Measurements from ENCODE around the gene ABI1. TPM values are rescaled to one million over a fixed set of nuclear protein-coding genes. Genes with fewer than 3 reads are reported as not detected.

Gene ABI1
- total RNA-seq, 3 donors from 2014 or later: 50.5 to 75.7 (median 56.6) TPM

DNA sequence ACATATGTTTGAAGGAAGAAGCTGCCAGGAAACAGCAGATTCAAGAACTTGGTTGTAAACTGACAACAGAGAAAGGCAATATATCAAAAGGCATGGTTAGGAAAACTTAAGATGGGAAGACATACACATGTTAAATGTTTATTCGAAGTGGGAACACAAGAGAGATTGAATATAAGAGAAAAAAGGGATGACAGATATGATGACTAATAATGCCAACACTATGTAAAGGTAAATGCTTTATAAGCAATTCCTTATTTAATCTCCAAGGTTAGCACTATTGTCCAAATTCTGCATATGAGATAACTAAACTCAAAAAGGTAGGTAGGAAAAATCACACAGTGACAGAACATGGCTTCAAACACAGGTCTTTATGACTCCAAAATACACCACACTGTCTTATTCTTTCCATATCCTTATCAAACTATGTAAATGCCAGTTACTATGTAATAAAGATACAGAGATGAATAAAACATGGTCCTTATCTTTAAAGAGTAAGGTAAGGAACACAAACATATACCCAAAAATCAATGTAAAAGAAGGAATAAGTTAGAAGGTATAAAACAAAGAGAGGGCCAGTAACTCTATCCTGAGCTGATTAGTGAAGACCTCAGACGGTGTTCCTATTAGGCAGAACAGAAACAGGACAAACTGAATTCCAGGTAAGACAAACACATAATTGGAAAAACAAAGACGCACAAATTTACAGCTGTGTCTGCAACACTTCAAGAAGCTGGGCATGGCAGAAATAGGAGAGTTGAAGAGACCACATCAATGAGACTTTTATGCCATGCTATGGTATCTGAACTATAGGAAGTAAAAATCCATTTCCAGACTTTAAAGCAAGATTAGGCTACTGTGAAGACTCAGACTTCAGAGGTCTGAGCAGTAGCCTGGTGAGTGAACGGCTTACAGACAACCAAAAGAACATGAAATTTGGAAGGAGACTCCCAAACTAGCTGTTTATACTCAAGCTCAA lies 56.1 kb downstream of the ABI1 start:
- Histone ChIP-seq H3K27me3 (no peaks in the 10 kb centered on the region), H3K36me3 (no peaks in the 10 kb centered on the region), H3K27ac (no peak overlapping the region), H3K9me3 (no peaks in the 10 kb centered on the region), H3K4me3 (no peak overlapping the region), H3K4me1 (no peaks in the 10 kb centered on the region)
- TF ChIP-seq POLR2A (IDR thresholded peaks at IDR 0.05) (no peak), POLR2AphosphoS5 (IDR thresholded peaks at IDR 0.05) (no peak)
- TF ChIP-seq, protein P1, sequence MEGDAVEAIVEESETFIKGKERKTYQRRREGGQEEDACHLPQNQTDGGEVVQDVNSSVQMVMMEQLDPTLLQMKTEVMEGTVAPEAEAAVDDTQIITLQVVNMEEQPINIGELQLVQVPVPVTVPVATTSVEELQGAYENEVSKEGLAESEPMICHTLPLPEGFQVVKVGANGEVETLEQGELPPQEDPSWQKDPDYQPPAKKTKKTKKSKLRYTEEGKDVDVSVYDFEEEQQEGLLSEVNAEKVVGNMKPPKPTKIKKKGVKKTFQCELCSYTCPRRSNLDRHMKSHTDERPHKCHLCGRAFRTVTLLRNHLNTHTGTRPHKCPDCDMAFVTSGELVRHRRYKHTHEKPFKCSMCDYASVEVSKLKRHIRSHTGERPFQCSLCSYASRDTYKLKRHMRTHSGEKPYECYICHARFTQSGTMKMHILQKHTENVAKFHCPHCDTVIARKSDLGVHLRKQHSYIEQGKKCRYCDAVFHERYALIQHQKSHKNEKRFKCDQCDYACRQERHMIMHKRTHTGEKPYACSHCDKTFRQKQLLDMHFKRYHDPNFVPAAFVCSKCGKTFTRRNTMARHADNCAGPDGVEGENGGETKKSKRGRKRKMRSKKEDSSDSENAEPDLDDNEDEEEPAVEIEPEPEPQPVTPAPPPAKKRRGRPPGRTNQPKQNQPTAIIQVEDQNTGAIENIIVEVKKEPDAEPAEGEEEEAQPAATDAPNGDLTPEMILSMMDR (IDR thresholded peaks at IDR 0.05): no peak
- intact Hi-C loops (cut with DNase I; ENCODE audit: low total_unique reads): loop anchor here (5.0 kb wide), 1 partner anchor 247 kb away; no protein-coding TSS in a partner anchor
- no peak for DNase-seq (ENCODE audit: low spot score in 2 of 2)

DNA sequence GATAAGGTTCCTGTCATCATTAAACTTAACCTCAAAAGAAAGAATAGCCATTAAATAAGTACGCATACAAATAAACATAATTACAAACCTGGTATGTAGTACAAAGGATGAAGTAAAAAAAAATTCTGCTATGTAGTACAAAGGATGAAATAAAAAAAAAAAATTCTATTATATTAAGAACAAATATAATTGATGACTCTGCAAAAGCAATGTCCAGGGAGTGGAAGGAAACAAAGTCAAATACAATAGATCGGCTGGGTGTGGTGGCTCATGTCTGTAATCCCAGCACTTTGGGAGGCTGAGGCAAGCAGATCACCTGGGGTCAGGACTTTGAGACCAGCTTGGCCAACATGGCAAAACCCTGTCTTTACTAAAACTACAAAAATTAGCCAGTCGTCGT lies 56.9 kb downstream of the ABI1 start:
- TF ChIP-seq, protein P1 (IDR thresholded peaks at IDR 0.05): no peak
- TF ChIP-seq POLR2AphosphoS5 (IDR thresholded peaks at IDR 0.05): no peak
- TF ChIP-seq POLR2A (IDR thresholded peaks at IDR 0.05): no peak

DNA sequence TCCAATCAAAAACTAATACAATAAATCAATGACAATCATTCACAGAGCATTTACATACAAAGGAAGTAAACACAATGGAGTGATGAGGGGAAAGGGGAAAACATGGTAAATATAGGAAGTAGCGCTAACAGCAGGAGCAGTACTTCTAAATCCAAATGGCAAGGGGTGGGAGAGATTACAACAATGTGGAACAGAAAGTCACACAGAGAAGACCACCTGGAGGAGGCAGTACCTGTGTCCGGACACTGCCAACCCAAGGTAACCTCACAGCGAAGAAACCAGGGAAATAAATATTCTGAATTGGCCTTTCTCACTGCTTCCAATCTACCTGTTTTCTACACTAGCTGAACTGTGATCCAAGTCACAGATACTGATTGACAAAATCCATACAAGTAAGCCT lies 58.2 kb downstream of the ABI1 start:
- no peak for TF ChIP-seq POLR2A (IDR thresholded peaks at IDR 0.05)
- no peak for TF ChIP-seq POLR2AphosphoS5 (IDR thresholded peaks at IDR 0.05)
- TF ChIP-seq, protein P1 (IDR thresholded peaks at IDR 0.05): no peak
- H3K4me1 ChIP-seq: no peaks in the 10 kb centered on the region

More for the DNA sequence above, 56.9 kb downstream of the ABI1 start:
- Histone ChIP-seq H3K36me3 (no peaks in the 10 kb centered on the region), H3K4me3 (no peak overlapping the region), H3K27ac (no peak overlapping the region), H3K9me3 (no peaks in the 10 kb centered on the region), H3K4me1 (no peaks in the 10 kb centered on the region), H3K27me3 (no peaks in the 10 kb centered on the region)
- intact Hi-C loops (cut with DNase I; ENCODE audit: low total_unique reads): no loop called here
- no peak for DNase-seq (ENCODE audit: low spot score in 2 of 2)

DNA sequence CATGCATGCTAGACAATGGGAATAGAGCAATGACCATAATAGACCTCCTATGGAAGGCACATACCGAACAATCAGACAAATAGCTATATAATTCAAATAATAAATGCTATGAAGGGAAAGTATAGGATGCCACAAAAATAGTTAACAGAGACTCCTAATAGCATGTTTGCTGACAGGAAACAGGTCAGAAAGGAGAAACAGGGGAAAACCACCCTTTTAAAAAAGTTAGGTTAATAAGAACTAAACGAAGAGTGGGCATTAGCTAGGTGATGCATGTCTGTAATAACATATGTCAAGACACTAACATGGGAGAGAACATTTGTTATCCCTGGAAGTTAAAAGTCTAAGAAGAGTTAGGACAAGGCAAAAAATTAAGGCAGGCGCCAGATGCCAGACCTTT lies 58.9 kb downstream of the ABI1 start:
- H3K36me3 ChIP-seq: no peaks in the 10 kb centered on the region
- DNase-seq (ENCODE audit: low spot score in 2 of 2): no peak
- H3K4me1 ChIP-seq: no peaks in the 10 kb centered on the region
- no peaks in the 10 kb centered on the region for H3K27me3 ChIP-seq
- TF ChIP-seq POLR2A (IDR thresholded peaks at IDR 0.05) (no peak), POLR2AphosphoS5 (IDR thresholded peaks at IDR 0.05) (no peak)
- TF ChIP-seq, protein P1 (IDR thresholded peaks at IDR 0.05): no peak
- H3K4me3 ChIP-seq: no peak overlapping the region
- intact Hi-C loops (cut with DNase I; ENCODE audit: low total_unique reads): no loop called here
- H3K27ac ChIP-seq: no peak overlapping the region
- H3K9me3 ChIP-seq: no peaks in the 10 kb centered on the region

More for the DNA sequence above, 58.2 kb downstream of the ABI1 start:
- Histone ChIP-seq H3K27ac (no peak overlapping the region), H3K27me3 (no peaks in the 10 kb centered on the region), H3K4me3 (no peak overlapping the region), H3K9me3 (no peaks in the 10 kb centered on the region), H3K36me3 (no peaks in the 10 kb centered on the region)
- no peak for DNase-seq (ENCODE audit: low spot score in 2 of 2)
- intact Hi-C loops (cut with DNase I; ENCODE audit: low total_unique reads): no loop called here

DNA sequence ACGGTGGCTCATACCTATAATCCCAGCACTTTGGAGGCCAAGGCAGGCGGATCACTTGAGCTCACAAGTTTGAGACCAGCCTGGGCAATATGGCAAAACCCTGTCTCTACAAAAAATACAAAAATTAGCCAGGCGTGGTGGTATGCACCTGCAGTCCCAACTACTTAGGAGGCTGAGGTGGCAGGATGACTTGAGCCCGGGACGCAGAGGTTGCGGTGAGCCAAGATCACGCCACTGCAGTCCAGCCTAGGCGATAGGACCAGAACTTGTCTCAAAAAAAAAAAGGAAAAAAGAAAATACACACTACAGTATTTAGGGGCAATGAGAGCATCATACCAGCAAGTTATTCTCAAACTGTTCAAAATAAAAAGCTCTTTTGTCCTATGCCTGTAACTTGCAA lies 59.5 kb downstream of the ABI1 start:
- no peak overlapping the region for H3K4me3 ChIP-seq
- DNase-seq (ENCODE audit: low spot score in 2 of 2): no peak
- H3K27me3 ChIP-seq: no peaks in the 10 kb centered on the region
- intact Hi-C loops (cut with DNase I; ENCODE audit: low total_unique reads): no loop called here
- TF ChIP-seq POLR2AphosphoS5 (IDR thresholded peaks at IDR 0.05): no peak
- no peaks in the 10 kb centered on the region for H3K4me1 ChIP-seq
- no peak overlapping the region for H3K27ac ChIP-seq
- no peaks in the 10 kb centered on the region for H3K36me3 ChIP-seq
- no peaks in the 10 kb centered on the region for H3K9me3 ChIP-seq
